Stimulated activated naive CD8-positive, alpha-beta T cell treated with anti-CD3 and anti-CD28 coated beads, Interleukin-15, amount 100 ng/mL, for 72 hours (primary cell): ENCODE results near the gene FBXW7.
"Not testable (repeated sequence)": the region's sequence is repeated elsewhere in the genome, so short reads cannot be mapped to it uniquely, and the experiment has no call there.

ENCODE experiments used
- ATAC-seq: fragments of 150-1000 bp; cut with Tn5 transposase; 2 replicates; pipeline ENCODE4 v1.10.0; 2021; ENCODE audit warnings: mild to moderate bottlenecking, moderate library complexity
- DNase-seq, 2 donors: peaks; one replicate each; pipeline ENCODE4 v3.0.0; 2021 to 2022
- H3K27ac Mint-ChIP-seq, 2 donors: one replicate each; pipeline ENCODE4 v1.8.0; 2022; ENCODE audit warnings: mild to moderate bottlenecking in 2 of 2, mixed read lengths in 2 of 2, moderate library complexity in 2 of 2
- H3K27me3 Mint-ChIP-seq: one replicate; pipeline ENCODE4 v1.8.0; 2022; ENCODE audit warnings: mixed read lengths
- H3K4me1 Mint-ChIP-seq: one replicate; pipeline ENCODE4 v1.8.0; 2022; ENCODE audit warnings: mild to moderate bottlenecking, mixed read lengths
- H3K4me3 Mint-ChIP-seq, 2 donors: one replicate each; pipeline ENCODE4 v1.8.0; 2022; ENCODE audit warnings: mild to moderate bottlenecking in 2 of 2, mixed read lengths in 2 of 2, moderate library complexity in 1 of 2
- H3K9me3 Mint-ChIP-seq, 2 donors: one replicate each; pipeline ENCODE4 v1.8.0; 2022; ENCODE audit warnings: mixed read lengths in 2 of 2

The FBXW7 gene

GRCh38 chr4:152563209-152563608, 27.3 kb upstream of the FBXW7 start:
- no peak for ATAC-seq
- H3K9me3 Mint-ChIP-seq = no peaks in the 10 kb centered on the region
- H3K4me3 Mint-ChIP-seq = no peak overlapping the region

GRCh38 chr4:152559641-152560040, 23.7 kb upstream of the FBXW7 start:
- Mint-ChIP-seq H3K27me3 (no peaks in the 10 kb centered on the region), H3K4me1 (peaks cover 28% of the 10 kb centered on the region), H3K27ac (no peak overlapping the region), H3K9me3 (no peaks in the 10 kb centered on the region), H3K4me3 (no peak overlapping the region)
- no peak for ATAC-seq
- DNase-seq = no peak

More at GRCh38 chr4:152563209-152563608, 27.3 kb upstream of the FBXW7 start:
- H3K27ac Mint-ChIP-seq = no peak overlapping the region
- no peaks in the 10 kb centered on the region for H3K27me3 Mint-ChIP-seq
- H3K4me1 Mint-ChIP-seq = peaks cover 7% of the 10 kb centered on the region
- no peak for DNase-seq

- no peak for ATAC-seq
- H3K4me3 Mint-ChIP-seq = no peak overlapping the region
- DNase-seq = no peak
These were observed 22.5 kb upstream of the FBXW7 start for GRCh38 chr4:152558396-152558795.

GRCh38 chr4:152556834-152557233, 20.9 kb upstream of the FBXW7 start:
- DNase-seq = no peak
- H3K4me1 Mint-ChIP-seq = peaks cover 46% of the 10 kb centered on the region
- no peak for ATAC-seq
- no peaks in the 10 kb centered on the region for H3K27me3 Mint-ChIP-seq
- no peaks in the 10 kb centered on the region for H3K9me3 Mint-ChIP-seq
- H3K4me3 Mint-ChIP-seq = no peak overlapping the region
- H3K27ac Mint-ChIP-seq = no peak overlapping the region

More at GRCh38 chr4:152558396-152558795, 22.5 kb upstream of the FBXW7 start:
- H3K27ac Mint-ChIP-seq = no peak overlapping the region
- no peaks in the 10 kb centered on the region for H3K9me3 Mint-ChIP-seq
- peaks cover 40% of the 10 kb centered on the region for H3K4me1 Mint-ChIP-seq
- no peaks in the 10 kb centered on the region for H3K27me3 Mint-ChIP-seq

GRCh38 chr4:152556283-152556682, 20.4 kb upstream of the FBXW7 start:
- peak overlapping the region; percentile 39 to 42 for H3K4me3 Mint-ChIP-seq
- DNase-seq = no peak
- H3K4me1 Mint-ChIP-seq = peaks cover 48% of the 10 kb centered on the region
- H3K9me3 Mint-ChIP-seq = no peaks in the 10 kb centered on the region
- ATAC-seq = no peak
- H3K27ac Mint-ChIP-seq = peak overlapping the region in 1 of 2 donors; percentile 65
- H3K27me3 Mint-ChIP-seq = no peaks in the 10 kb centered on the region

- DNase-seq (no peak), ATAC-seq (no peak)
- Mint-ChIP-seq H3K4me3 (peak overlapping the region; percentile 20 to 86), H3K9me3 (no peaks in the 10 kb centered on the region), H3K4me1 (peaks cover 61% of the 10 kb centered on the region), H3K27ac (peak overlapping the region; percentile 69 to 99), H3K27me3 (no peaks in the 10 kb centered on the region)
These were observed 18.9 kb upstream of the FBXW7 start for GRCh38 chr4:152554742-152555141.

- not testable (repeated sequence) for H3K9me3 Mint-ChIP-seq, H3K4me3 Mint-ChIP-seq, DNase-seq, H3K27me3 Mint-ChIP-seq, H3K27ac Mint-ChIP-seq, ATAC-seq
- peaks cover 56% of the 10 kb centered on the region for H3K4me1 Mint-ChIP-seq
These were observed 14.8 kb upstream of the FBXW7 start for GRCh38 chr4:152550687-152551086.

GRCh38 chr4:152545088-152545487, 9.2 kb upstream of the FBXW7 start:
- no peaks in the 10 kb centered on the region for H3K27me3 Mint-ChIP-seq
- no peak overlapping the region for H3K27ac Mint-ChIP-seq
- no peak overlapping the region for H3K4me3 Mint-ChIP-seq
- H3K9me3 Mint-ChIP-seq = no peaks in the 10 kb centered on the region
- peaks cover 25% of the 10 kb centered on the region for H3K4me1 Mint-ChIP-seq
- ATAC-seq (no peak), DNase-seq (no peak)

- DNase-seq, ATAC-seq, H3K27me3 Mint-ChIP-seq, H3K27ac Mint-ChIP-seq, H3K9me3 Mint-ChIP-seq, H3K4me3 Mint-ChIP-seq: not testable (repeated sequence)
- peaks cover 28% of the 10 kb centered on the region for H3K4me1 Mint-ChIP-seq
These were observed 8.6 kb upstream of the FBXW7 start for GRCh38 chr4:152544533-152544932.

- Mint-ChIP-seq H3K4me1 (peaks cover 48% of the 10 kb centered on the region), H3K4me3 (no peak overlapping the region), H3K27ac (no peak overlapping the region)
These were observed 5.0 kb upstream of the FBXW7 start for GRCh38 chr4:152540941-152541340.

GRCh38 chr4:152540293-152540674, 4.4 kb upstream of the FBXW7 start:
- Mint-ChIP-seq H3K4me1 (peaks cover 46% of the 10 kb centered on the region), H3K9me3 (no peaks in the 10 kb centered on the region), H3K27ac (no peak overlapping the region), H3K4me3 (no peak overlapping the region), H3K27me3 (no peaks in the 10 kb centered on the region)
- no peak for ATAC-seq
- no peak for DNase-seq

More at GRCh38 chr4:152540941-152541340, 5.0 kb upstream of the FBXW7 start:
- Mint-ChIP-seq H3K9me3 (no peaks in the 10 kb centered on the region), H3K27me3 (no peaks in the 10 kb centered on the region)
- ATAC-seq = no peak
- DNase-seq = no peak

- no peak overlapping the region for H3K4me3 Mint-ChIP-seq
- no peaks in the 10 kb centered on the region for H3K9me3 Mint-ChIP-seq
- H3K27me3 Mint-ChIP-seq = no peaks in the 10 kb centered on the region
- ATAC-seq (no peak), DNase-seq (no peak)
- peak overlapping the region; percentile 12 to 25 for H3K27ac Mint-ChIP-seq
- peaks cover 43% of the 10 kb centered on the region for H3K4me1 Mint-ChIP-seq
These were observed 3.8 kb upstream of the FBXW7 start for GRCh38 chr4:152539556-152540292.

GRCh38 chr4:152537881-152538280, 2.0 kb upstream of the FBXW7 start:
- H3K27ac Mint-ChIP-seq = peak overlapping the region; percentile 38 to 98
- no peaks in the 10 kb centered on the region for H3K9me3 Mint-ChIP-seq
- no peaks in the 10 kb centered on the region for H3K27me3 Mint-ChIP-seq
- DNase-seq (no peak), ATAC-seq (no peak)
- peak overlapping the region; percentile 99 to 100 for H3K4me3 Mint-ChIP-seq
- peaks cover 50% of the 10 kb centered on the region for H3K4me1 Mint-ChIP-seq

GRCh38 chr4:152536545-152537182, 772 bp upstream of the FBXW7 start:
- DNase-seq (peak in 1 of 2 donors; percentile 83), ATAC-seq (peak; percentile 67)
- peaks cover 62% of the 10 kb centered on the region for H3K4me1 Mint-ChIP-seq
- no peaks in the 10 kb centered on the region for H3K27me3 Mint-ChIP-seq
- H3K9me3 Mint-ChIP-seq = no peaks in the 10 kb centered on the region
- H3K27ac Mint-ChIP-seq = peak overlapping the region; percentile 96 to 98
- H3K4me3 Mint-ChIP-seq = peak overlapping the region; percentile 99 to 100

- H3K27ac Mint-ChIP-seq = peak overlapping the region in 1 of 2 donors; percentile 96
- peak overlapping the region; percentile 99 to 100 for H3K4me3 Mint-ChIP-seq
- no peaks in the 10 kb centered on the region for H3K9me3 Mint-ChIP-seq
- DNase-seq (peak in 1 of 2 donors; percentile 33), ATAC-seq (peak; percentile 10)
- peaks cover 63% of the 10 kb centered on the region for H3K4me1 Mint-ChIP-seq
- no peaks in the 10 kb centered on the region for H3K27me3 Mint-ChIP-seq
These were observed 461 bp downstream of the FBXW7 start for GRCh38 chr4:152535360-152535902.
